ENCODE data around the gene BANK1. TPM values are rescaled to one million over a fixed set of nuclear protein-coding genes. Genes with fewer than 3 reads are reported as not detected.

BANK1 gene
- total and polyA plus RNA-seq, 2 of the 4 experiments (the other 2 are of a cell fraction), result under 0.01 to 0.51 TPM

DNA sequence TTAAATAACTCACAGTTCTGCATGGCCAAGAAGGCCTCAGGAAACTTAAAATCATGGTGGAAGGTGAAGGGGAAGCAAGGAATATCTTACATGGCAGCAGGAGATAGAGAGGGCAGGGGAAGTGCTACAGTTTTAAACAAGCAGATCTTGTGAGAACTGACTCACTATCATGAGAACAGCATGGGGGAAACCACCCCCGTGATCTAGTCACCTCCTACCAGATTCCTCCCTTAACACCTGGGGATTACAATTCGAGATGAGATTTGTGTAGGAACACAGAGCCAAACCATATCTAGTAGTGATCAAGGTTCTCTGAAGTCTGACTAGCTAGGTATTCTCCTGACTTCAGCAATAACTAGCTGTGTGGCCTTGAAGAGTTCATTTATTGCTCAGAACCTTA lies 56.0 kb downstream of the BANK1 start:
- no peak overlapping the region for H3K4me2 ChIP-seq (ENCODE audit: low read depth, low read length)
- BruUV-seq (replicated peaks), result no TSS peak
- no peak overlapping the region for H2BK120ac ChIP-seq (ENCODE audit: low read depth, low read length)
- H4K20me1 ChIP-seq (ENCODE audit: insufficient read depth, low read length), result no peaks in the 10 kb centered on the region
- H2BK15ac ChIP-seq (ENCODE audit: low read depth, low read length), result no peak overlapping the region
- no peak overlapping the region for H2AFZ ChIP-seq (replicated peaks; ENCODE audit: low read length, poor library complexity)
- intact Hi-C loops (cut with micrococcal nuclease) (no loop called here), dilution Hi-C loops (cut with HindIII; ENCODE audit: low sequenced_read_pairs, unreplicated experiment) (no loop called here), in situ Hi-C loops (cut with MboI; ENCODE audit: low sequenced_read_pairs) (no loop called here)
- ATAC-seq (ENCODE audit: low read depth), result no peak
- no peaks in the 10 kb centered on the region for H3K4me1 ChIP-seq (ENCODE audit: control insufficient read depth, insufficient read depth, low read length)
- no peak overlapping the region for H3K4ac ChIP-seq (ENCODE audit: low read depth, low read length)
- H4K91ac ChIP-seq (ENCODE audit: insufficient read depth, low read depth, low read length), result no peak overlapping the region
- H2BK5ac ChIP-seq (ENCODE audit: low read depth, low read length, poor library complexity, severe bottlenecking), result no peak overlapping the region
- no peak overlapping the region for H2AK9ac ChIP-seq (replicated peaks; ENCODE audit: low read depth, low read length, poor library complexity)
- no peak for TF ChIP-seq FOS (IDR thresholded peaks at IDR 0.05; ENCODE audit: low read depth, low read length)
- no peak for TF ChIP-seq BHLHE40 (IDR thresholded peaks at IDR 0.05; ENCODE audit: low read depth, low read length)
- TF ChIP-seq MAZ (IDR thresholded peaks at IDR 0.05; ENCODE audit: borderline replicate concordance, low read depth, low read length), result no peak
- no peak for TF ChIP-seq SMC3 (IDR thresholded peaks at IDR 0.05; ENCODE audit: low read depth, low read length)
- TF ChIP-seq, protein P1, sequence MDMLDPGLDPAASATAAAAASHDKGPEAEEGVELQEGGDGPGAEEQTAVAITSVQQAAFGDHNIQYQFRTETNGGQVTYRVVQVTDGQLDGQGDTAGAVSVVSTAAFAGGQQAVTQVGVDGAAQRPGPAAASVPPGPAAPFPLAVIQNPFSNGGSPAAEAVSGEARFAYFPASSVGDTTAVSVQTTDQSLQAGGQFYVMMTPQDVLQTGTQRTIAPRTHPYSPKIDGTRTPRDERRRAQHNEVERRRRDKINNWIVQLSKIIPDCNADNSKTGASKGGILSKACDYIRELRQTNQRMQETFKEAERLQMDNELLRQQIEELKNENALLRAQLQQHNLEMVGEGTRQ (IDR thresholded peaks at IDR 0.05; ENCODE audit: low read depth, low read length), result no peak
- TF ChIP-seq, protein P2, sequence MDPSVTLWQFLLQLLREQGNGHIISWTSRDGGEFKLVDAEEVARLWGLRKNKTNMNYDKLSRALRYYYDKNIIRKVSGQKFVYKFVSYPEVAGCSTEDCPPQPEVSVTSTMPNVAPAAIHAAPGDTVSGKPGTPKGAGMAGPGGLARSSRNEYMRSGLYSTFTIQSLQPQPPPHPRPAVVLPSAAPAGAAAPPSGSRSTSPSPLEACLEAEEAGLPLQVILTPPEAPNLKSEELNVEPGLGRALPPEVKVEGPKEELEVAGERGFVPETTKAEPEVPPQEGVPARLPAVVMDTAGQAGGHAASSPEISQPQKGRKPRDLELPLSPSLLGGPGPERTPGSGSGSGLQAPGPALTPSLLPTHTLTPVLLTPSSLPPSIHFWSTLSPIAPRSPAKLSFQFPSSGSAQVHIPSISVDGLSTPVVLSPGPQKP (IDR thresholded peaks at IDR 0.05; ENCODE audit: borderline replicate concordance, low read depth, low read length), result no peak
- TF ChIP-seq RAD21 (IDR thresholded peaks at IDR 0.05; ENCODE audit: low read length), result no peak
- TF ChIP-seq MAFK (IDR thresholded peaks at IDR 0.05; ENCODE audit: low read depth, low read length), result no peak
- TF ChIP-seq MXI1 (IDR thresholded peaks at IDR 0.05; ENCODE audit: borderline replicate concordance, low read depth, low read length), result no peak
- TF ChIP-seq, protein P3, sequence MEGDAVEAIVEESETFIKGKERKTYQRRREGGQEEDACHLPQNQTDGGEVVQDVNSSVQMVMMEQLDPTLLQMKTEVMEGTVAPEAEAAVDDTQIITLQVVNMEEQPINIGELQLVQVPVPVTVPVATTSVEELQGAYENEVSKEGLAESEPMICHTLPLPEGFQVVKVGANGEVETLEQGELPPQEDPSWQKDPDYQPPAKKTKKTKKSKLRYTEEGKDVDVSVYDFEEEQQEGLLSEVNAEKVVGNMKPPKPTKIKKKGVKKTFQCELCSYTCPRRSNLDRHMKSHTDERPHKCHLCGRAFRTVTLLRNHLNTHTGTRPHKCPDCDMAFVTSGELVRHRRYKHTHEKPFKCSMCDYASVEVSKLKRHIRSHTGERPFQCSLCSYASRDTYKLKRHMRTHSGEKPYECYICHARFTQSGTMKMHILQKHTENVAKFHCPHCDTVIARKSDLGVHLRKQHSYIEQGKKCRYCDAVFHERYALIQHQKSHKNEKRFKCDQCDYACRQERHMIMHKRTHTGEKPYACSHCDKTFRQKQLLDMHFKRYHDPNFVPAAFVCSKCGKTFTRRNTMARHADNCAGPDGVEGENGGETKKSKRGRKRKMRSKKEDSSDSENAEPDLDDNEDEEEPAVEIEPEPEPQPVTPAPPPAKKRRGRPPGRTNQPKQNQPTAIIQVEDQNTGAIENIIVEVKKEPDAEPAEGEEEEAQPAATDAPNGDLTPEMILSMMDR (conservative IDR thresholded peaks at IDR 0.05; ENCODE audit: low read depth, low read length), result no peak
- no peak for TF ChIP-seq RFX5 (IDR thresholded peaks at IDR 0.05; ENCODE audit: low read depth, low read length)
- TF ChIP-seq RCOR1 (IDR thresholded peaks at IDR 0.05; ENCODE audit: insufficient replicate concordance, low read length), result no peak
- no peak for TF ChIP-seq CHD1 (IDR thresholded peaks at IDR 0.05; ENCODE audit: low read depth, low read length)
- TF ChIP-seq POLR2A (IDR thresholded peaks at IDR 0.05; ENCODE audit: low read depth, low read length), result no peak
- TF ChIP-seq CEBPB (IDR thresholded peaks at IDR 0.05; ENCODE audit: low read depth, low read length), result no peak
- no peak overlapping the region for H3K4me3 ChIP-seq (ENCODE audit: insufficient read depth, low read depth, low read length)
- no peak overlapping the region for H4K8ac ChIP-seq (ENCODE audit: low read depth in 2 of 2, low read length in 2 of 2)
- ChIA-PET POLR2A (ENCODE audit: unreplicated experiment) (no interaction called here), CTCF (no interaction called here)
- H3K27me3 ChIP-seq (ENCODE audit: control insufficient read depth, insufficient read depth, low read length), result no peaks in the 10 kb centered on the region
- no peak overlapping the region for H3K56ac ChIP-seq (ENCODE audit: extremely low read depth, insufficient read depth, low read length)
- H3K36me3 ChIP-seq (ENCODE audit: control insufficient read depth, insufficient read depth, low read length), result no peaks in the 10 kb centered on the region
- H3K18ac ChIP-seq (ENCODE audit: low read depth, low read length), result no peak overlapping the region
- no peak overlapping the region for H3K27ac ChIP-seq (ENCODE audit: insufficient read depth, low read length)
- H3K9ac ChIP-seq (ENCODE audit: low read depth, low read length), result no peak overlapping the region
- no peaks in the 10 kb centered on the region for H3K9me1 ChIP-seq (ENCODE audit: insufficient read depth, low read length)
- H3K23ac ChIP-seq (ENCODE audit: low read depth, low read length), result no peak overlapping the region
- WGBS, 2 experiments (ENCODE audit: extremely low coverage in 2 of 2, insufficient read length in 1 of 2), result no CpG with 5 or more reads among the region's 2 CpGs
- H2AK5ac ChIP-seq (ENCODE audit: low read depth, low read length), result no peak overlapping the region
- no peak overlapping the region for H2BK20ac ChIP-seq (ENCODE audit: low read depth, low read length)
- no peaks in the 10 kb centered on the region for H3K79me1 ChIP-seq (ENCODE audit: low read depth in 1 of 2, low read length in 2 of 2)
- no peak overlapping the region for H4K5ac ChIP-seq (ENCODE audit: low read depth, low read length)
- H3K14ac ChIP-seq (replicated peaks; ENCODE audit: low read depth, low read length), result no peak overlapping the region
- no peak for DNase-seq
- no peaks in the 10 kb centered on the region for H3K9me3 ChIP-seq (ENCODE audit: control insufficient read depth, insufficient read depth, low read length)
